Stimulated activated CD4-positive, alpha-beta T cell treated with anti-CD3 and anti-CD28 coated beads, Interleukin-1b, Interleukin-23, amount 100 ng/mL, for 4 hours (primary cell): ENCODE data around the gene COL26A1.

ENCODE experiments used
- DNase-seq, 2 donors: peaks; one replicate each; pipeline ENCODE4 v3.0.0-alpha.2; 2020; ENCODE audit warnings: low read depth in 2 of 2

The COL26A1 gene

GRCh38 chr7:101572156-101572555, 209.5 kb downstream of the COL26A1 start:
- no peak for DNase-seq

- no peak for DNase-seq
Measured at GRCh38 chr7:101575168-101575567, 212.5 kb downstream of the COL26A1 start.

GRCh38 chr7:101575721-101576120, 213.0 kb downstream of the COL26A1 start:
- DNase-seq: no peak

GRCh38 chr7:101576998-101577397, 214.3 kb downstream of the COL26A1 start:
- DNase-seq: no peak

GRCh38 chr7:101578552-101578951, 215.9 kb downstream of the COL26A1 start:
- DNase-seq: no peak

- no peak for DNase-seq
Measured at GRCh38 chr7:101580596-101580995, 217.9 kb downstream of the COL26A1 start.

GRCh38 chr7:101581891-101582290, 219.2 kb downstream of the COL26A1 start:
- DNase-seq: no peak

GRCh38 chr7:101582971-101583370, 220.3 kb downstream of the COL26A1 start:
- DNase-seq: no peak

GRCh38 chr7:101586078-101586905, 223.6 kb downstream of the COL26A1 start:
- DNase-seq: no peak

- no peak for DNase-seq
Measured at GRCh38 chr7:101586906-101587677, 224.4 kb downstream of the COL26A1 start.

GRCh38 chr7:101588131-101588935, 225.7 kb downstream of the COL26A1 start:
- DNase-seq: no peak

- DNase-seq: no peak
Measured at GRCh38 chr7:101589052-101589451, 226.4 kb downstream of the COL26A1 start.

GRCh38 chr7:101589976-101590662, 227.4 kb downstream of the COL26A1 start:
- DNase-seq: no peak

- DNase-seq: no peak
Measured at GRCh38 chr7:101590663-101591435, 228.2 kb downstream of the COL26A1 start.

- DNase-seq: no peak
Measured at GRCh38 chr7:101591504-101591903, 228.8 kb downstream of the COL26A1 start.

- no peak for DNase-seq
Measured at GRCh38 chr7:101593556-101593955, 230.9 kb downstream of the COL26A1 start.

- no peak for DNase-seq
Measured at GRCh38 chr7:101594790-101595189, 232.1 kb downstream of the COL26A1 start.

GRCh38 chr7:101595246-101595645, 232.6 kb downstream of the COL26A1 start:
- no peak for DNase-seq

GRCh38 chr7:101595766-101596537, 233.3 kb downstream of the COL26A1 start:
- no peak for DNase-seq

GRCh38 chr7:101596898-101597297, 234.2 kb downstream of the COL26A1 start:
- no peak for DNase-seq
